NCI-H748 treated with DMSO at 0.1 percent for 48 hours (cell line): Measurements from ENCODE around the gene CHEK1.
"Not testable (repeated sequence)": the region's sequence is repeated elsewhere in the genome, so short reads cannot be mapped to it uniquely, and the experiment has no call there.

Experiments used
- DNase-seq: peaks from one replicate; lab custom pipeline; 2025; lab: John Stamatoyannopoulos, UW

Gene CHEK1

DNA sequence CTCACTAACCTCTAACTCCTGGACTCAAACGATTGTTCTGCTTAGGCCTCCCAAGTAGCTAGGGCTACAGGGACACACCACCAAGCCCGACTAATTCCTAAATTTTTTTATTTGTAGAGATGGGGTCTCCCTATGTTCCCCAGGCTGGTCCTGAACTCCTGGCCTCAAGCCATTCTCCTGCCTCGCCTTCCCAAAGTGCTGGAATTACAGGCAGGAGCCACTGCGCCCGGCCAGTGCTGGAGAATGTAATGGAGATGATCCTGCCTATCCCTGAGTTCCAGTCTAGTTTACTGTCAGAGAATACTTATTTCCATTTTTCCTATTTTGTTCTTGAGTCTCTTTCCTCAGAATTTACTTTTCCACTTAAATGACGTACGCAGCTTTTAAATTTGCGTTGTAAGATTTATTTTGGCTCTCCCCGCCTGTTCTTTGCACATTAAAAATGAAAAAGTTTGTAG lies at the start of gene CHEK1:
TSS of gene CHEK1 (plus strand) at position 408 of the 458 bp plus-strand sequence. CDS start 1,606 bp downstream, outside the sequence.
- no peak for DNase-seq

DNA sequence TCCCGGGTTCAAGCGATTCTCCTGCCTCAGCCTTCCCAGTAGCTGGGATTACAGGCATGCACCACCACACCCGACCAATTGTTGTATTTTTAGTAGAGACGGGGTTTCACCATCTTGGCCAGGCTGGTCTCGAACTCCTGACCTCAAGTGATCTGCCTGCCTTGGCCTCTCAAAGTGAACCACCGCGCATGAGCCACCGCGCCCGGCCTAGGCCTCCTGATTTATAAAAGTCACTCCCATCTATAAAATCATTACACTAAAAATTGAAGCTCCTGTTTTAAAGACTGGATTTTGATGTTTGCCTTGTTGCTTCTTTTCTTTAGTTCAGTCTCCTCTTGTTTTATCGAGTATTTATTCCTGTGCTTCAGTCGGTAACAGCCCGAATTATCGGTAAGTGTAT lies 47.8 kb upstream of the CHEK1 start:
- DNase-seq = not testable (repeated sequence)

DNA sequence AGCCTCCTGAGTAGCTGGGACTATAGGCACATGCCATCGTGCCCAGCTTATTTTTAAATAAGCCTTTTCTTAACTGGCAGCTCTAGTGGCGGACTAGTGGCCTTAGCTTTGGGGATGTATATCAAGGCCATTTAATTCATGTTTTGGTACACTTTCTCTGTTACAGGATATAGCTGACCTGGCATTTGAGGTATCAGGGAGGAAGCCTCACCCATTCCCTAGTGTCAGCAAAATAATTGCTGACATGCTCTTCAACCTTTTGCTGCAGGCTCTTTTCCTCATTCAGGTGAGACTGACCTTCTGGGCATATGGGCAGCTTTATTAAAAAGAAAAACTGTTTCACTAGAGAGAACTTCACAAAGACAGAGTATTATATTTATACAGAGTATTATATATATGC lies 46.2 kb upstream of the CHEK1 start:
- no peak for DNase-seq

DNA sequence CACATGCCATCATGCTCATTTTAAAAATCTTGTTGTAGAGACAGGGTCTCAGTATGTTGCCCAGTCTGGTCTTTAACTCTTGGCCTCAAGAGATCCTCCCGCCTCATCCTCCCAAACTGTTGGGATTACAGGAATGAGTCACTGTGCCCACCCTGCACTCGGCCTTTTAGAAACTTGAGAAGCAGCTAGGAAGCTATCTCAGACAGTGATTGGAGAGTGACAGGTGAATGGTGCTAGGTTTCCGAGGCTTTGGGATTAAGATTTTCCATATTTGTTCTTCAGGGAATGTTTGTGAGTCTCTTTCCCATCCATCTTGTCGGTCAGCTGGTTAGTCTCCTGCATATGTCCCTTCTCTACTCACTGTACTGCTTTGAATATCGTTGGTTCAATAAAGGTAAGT lies 45.2 kb upstream of the CHEK1 start:
- DNase-seq = no peak

DNA sequence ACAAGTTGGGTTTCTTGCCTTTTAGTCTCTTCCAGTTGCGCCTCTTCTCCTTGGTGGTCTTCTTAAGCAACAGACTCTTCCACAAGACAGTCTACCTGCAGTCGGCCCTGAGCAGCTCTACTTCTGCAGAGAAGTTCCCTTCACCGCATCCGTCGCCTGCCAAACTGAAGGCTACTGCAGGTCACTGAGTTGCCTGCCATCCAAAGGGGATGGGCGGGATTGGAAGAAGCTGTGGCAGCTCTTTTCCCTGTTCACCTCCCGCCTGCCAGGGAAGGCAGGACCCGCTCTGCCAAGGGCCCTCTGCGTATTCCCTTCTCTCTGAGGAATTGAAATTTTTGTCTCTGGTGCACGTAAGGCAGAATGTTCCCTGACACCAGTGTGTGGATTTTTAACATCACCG lies 41.5 kb upstream of the CHEK1 start:
- no peak for DNase-seq

DNA sequence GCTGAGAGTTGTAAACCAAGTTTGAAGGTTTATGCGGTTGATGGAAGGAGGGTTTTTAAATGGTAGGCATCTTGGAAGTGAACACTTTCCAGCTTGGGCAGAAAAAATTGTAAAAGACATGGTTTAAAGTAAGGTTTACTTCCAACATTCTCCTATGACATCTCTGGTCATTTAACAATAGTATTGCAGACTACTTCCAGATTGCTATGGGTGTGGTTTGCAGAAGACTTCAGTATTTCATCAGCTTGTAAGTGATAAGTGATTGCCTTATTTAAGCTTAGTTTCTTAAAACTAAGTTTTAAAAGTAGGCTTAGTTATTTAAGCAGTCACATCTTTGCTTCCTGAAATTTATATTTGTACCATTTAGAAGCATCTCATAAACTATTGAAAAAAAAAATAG lies 39.5 kb upstream of the CHEK1 start:
- DNase-seq = no peak

DNA sequence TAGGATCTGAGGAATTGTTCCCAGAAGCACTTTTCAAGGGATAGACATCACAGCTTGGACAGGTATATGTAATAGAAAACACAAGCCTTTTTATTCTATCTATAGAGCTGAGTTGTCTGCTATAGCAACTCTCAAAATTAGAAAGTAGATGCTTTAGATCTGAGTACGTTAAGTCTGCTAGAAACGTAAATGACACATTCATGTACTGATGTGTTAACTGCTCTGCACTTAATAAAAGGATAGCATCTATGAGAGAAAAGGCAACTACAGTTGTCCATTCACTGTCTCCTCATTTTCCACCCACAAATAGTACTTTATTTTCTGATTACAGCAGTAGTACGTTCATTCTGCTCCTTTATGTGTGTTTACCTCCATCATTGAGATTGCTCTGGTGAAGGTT lies 38.3 kb upstream of the CHEK1 start:
- no peak for DNase-seq

DNA sequence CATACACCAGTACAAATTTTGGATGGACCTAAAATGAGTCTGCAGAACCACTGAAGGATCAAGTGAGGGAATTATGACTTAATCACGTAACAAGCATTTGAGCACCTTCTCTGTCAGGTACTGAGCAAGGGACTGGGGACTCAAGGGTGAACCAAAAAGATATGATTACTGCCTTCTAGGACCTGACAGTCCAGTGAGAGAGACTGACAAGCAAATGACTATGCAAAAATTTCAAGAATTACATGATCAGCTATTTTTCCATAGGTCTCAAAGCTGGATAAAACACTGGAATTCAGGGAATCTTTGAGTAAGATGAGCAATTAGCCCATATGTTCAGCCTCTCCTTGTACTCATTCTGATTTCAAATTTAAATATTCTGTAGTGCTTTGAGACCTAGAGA lies 37.5 kb upstream of the CHEK1 start:
- DNase-seq = no peak

DNA sequence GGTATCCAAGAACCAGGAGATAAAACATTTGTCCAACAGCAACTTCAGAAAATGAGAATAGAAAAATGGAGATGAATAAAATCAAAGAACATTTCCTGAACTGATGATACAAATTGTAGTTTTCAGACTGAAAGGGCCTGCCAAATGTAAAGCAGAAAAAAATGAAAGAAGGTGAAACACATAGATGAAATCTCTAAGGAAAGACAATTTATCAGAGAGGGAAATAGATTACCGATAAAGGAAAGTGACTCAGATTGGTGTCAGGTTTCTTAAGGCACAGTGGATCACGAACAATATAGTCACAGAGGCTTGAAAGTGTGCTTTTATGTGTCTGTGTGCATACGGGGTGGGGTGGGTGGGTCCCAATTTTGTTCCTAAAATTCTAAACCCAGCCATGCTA lies 36.5 kb upstream of the CHEK1 start:
- no peak for DNase-seq

DNA sequence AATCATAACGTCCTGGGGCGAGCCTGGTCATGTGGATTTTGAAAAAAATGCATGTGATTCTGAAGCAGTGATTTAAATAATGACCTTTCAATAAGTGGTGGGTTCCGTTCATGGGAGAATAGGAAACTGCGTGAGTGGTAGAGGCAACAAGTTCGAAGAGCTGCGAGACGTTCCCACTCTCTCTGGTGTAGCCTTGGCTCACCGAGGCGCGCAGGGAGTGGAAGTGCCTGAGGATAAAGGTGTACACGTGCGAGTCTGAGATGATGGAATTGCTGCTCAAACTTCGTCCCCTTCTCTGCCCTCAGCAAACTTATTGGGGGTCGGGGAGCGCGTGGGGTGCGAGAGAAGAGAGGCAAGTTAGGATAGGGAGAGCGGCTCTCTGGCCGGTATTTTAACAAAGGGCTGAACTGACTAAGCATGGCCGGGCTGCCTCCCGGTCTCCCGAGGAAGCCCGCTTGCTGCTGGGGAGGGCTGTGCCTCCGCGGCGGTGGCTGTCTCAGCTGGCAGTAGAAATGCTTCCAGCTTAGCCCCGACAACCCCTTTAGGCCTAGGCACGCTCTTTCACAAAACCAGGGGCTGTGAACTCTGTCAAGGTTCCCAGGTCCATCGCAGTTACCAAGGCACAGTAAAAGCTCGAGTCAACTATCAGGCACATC lies 33.2 kb upstream of the CHEK1 start:
- no peak for DNase-seq

DNA sequence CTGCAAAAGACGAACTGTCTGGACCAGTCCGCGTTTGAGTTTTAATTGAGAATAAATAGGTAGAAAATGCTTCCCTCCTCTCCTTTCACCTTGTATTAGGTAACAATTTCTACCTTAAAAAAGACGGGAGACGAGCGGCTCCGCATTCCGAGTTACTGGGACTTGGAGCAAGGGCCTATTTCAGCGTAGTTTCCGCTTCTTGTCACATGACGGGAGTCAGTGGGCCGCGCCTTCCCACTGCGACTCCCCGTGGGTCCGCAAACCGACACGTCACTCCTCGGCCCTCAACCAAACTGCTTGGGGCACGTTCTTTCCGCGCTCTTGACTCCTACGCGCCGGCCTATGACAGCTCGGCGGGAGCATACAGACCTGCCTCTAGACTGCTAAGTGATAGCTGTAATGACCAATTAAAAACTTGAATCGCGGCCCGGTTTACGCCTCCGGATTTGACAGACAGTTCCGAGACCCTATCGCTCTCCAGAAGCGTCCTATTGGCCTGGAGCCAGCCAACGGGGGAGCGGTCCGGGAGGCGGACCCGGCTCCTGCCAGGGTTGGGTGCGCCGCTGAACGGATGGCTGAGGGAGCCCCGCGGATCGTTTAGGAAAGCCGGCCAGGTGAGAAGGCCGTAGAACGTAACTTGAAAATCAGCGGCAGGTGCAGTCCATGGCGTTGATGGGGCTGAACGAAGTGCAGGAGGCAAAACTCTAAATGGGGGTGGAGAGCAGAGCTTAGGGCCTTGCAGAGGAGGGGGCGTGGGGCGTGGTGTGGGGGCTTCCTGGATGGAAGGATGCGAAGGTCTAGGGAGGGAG lies 32.5 kb upstream of the CHEK1 start, which contains the start of gene STT3A:
TSS of gene STT3A (plus strand) at position 548 of the 809 bp plus-strand sequence. CDS start 3,064 bp downstream, outside the sequence.
- peak; percentile 93 for DNase-seq

DNA sequence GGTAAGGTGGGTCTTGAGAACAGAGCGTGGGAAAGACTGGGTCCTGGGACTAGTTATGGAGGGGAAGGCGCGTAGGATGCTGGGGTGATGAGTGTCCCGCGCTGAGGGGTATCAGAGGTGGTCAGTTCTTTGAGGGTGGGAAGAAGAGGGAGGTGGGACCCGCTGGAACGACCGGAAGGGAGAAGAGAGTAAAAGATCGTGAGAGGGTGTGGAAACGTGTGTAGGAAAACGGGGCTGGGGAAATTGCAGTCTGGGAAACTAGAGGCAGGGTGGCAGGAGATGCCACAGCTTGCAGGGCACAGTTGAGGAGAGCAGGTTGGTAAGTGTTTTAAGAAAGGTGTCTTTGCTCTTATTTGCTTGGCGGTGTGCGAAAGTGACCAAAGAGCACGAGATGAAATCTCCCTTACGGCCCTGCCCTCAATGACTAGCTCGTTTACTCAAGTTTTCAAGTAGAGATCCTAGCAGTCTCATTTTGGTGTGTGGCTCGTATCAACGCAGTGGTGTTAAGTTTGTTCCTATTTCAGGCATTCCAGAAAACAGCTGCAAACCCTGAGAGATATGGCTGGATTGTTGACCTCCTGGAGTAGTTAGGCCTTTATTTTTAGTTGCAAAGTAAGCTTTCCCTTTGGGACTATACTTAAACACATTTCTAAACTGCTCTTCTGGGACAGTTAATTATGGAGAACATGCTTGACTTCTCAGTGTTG lies 31.7 kb upstream of the CHEK1 start:
- DNase-seq = peak; percentile 39

DNA sequence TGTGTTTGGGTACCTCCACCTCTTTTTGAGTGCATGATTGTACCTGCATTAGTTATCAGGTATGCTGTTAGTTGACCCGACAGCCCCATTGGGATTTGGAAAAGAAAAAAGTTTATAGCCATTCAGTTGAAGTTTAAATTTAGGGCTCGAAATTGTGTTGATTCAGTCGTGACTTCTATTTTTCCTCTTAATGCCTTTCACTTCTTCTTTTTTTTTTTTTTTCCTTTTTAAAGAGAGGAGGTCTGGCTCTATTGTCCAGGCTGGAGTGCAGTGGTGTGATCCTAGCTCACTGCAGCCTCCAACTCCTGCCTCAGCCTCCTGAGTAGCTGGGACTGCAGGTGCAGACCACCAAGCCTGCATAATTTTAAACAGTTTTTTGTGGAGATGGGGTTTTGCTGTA lies 30.0 kb upstream of the CHEK1 start:
- DNase-seq = no peak

DNA sequence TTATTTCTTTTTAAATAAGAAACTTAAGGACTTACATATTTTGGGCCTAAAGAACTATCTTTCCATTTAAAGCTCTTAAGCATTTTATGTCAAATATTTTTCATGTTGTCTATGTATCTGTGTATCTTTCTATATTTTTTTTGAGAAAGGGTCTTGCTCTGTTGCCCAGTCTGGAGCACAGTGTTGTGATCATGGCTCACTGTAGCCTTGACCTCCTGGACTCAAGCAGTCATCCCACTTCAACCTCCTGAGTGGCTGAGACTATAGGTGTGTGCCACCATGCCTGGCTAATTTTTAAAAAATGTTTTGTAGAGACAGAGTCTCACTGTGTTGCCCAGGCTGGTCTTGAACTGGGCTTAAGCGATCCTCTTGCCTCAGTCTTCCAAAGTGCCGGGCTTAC lies 24.3 kb upstream of the CHEK1 start:
- DNase-seq = no peak

DNA sequence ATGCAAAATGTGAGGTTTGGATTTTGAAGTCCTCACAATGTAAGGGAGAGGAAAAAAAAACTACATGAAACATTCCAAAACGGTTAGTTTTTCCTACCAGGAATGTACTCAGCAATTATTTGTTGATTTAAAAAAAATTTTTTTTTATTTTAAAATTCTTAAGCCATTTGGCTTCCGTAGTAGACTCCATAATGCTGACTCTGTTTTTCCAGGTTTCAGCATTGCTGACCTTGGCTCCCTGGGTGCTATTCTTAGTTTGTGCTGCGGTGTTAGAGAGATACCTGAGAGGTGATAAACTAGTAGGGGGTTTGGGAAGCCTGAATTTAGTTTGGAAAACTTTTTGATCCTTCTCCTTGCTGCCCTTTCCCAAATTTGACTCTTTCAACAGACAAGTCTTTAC lies 21.8 kb upstream of the CHEK1 start:
- no peak for DNase-seq

DNA sequence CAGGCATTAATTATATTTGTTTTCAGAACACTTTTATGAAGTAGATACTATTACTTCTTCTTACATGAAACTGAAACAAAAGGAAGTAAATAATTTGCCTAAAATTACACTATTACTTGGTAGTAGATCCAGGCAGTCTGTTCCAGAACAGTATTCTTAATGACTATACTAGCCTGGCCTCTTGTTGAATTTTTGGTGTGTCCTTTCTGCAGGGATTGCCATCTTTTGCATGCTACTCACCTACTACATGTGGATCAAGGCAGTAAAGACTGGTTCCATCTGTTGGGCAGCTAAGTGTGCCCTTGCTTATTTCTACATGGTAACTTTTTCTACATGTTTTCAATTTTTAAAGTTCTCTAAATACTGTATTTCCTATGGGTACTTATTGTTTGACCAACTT lies 19.5 kb upstream of the CHEK1 start:
- no peak for DNase-seq

DNA sequence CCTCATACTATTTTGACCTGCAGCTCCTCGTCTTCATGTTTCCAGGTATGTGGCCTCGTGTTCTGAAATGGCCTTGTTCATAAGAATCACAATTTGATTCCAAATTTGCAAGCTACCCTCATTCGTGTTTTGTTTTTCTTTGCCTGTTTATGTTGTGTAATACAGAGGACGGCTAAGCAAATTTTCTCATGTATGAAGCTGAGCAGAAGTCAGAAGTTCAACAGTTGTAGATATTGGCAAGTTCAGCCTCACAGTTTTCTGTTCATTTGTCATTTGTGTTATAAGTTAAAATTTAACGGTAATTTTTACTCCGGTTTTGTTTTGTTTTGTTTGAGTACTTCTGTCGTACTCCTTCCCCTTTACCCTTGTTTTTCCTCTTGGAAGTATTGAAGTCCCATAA lies 15.4 kb upstream of the CHEK1 start:
- no peak for DNase-seq

DNA sequence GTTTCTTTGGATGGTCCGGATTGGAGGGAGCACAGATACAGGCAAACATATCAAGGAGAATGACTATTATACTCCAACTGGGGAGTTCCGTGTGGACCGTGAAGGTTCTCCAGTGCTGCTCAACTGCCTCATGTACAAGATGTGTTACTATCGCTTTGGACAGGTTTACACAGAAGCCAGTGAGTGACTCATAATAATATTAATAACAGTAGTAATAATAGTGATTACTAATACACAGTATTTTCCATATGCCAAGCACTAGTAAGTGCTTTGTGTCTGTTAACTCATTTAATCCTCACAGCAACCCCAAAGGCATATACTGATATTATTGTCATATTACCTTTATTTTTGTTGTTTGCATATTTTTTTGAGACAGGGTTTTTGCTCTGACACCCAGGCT lies 6.6 kb upstream of the CHEK1 start:
- DNase-seq = no peak

DNA sequence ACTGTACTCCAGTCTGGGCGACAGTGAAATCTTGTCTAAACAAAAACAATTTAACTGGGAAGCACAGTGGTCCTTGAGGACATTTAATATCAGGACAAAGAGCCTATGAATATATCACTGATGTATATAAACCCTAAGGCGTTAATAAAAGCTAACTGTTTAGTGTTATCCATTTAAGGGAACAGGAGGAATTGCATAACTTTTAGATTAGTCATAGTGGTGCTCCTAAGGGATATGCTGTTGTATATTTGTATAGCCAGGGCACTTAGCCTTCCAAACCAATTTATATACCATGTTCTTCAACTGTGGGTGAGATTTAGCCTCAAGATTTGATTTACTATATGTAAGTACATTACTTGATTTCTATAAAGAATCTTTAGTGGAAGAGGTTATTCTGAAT lies 3.0 kb upstream of the CHEK1 start:
- no peak for DNase-seq

DNA sequence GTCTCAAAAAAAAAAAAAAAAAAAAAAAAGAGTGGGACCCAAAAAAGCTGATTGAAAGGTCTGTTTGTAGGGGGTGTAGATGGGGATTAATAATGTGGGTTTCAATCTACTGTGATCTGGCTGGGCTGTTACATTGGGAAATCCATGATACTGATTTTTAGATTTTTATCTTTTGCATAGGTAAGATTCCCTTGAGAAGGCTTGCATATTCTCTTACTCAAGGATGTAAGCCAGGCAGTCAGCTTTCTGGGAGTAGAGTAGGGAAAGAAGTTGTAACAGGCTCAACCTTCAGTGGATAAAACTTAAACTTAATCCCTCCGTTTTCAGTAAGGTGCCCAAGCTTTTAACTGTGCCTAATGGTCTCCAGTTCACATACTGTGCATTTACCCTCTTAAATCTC lies 1.9 kb upstream of the CHEK1 start:
- DNase-seq = no peak

DNA sequence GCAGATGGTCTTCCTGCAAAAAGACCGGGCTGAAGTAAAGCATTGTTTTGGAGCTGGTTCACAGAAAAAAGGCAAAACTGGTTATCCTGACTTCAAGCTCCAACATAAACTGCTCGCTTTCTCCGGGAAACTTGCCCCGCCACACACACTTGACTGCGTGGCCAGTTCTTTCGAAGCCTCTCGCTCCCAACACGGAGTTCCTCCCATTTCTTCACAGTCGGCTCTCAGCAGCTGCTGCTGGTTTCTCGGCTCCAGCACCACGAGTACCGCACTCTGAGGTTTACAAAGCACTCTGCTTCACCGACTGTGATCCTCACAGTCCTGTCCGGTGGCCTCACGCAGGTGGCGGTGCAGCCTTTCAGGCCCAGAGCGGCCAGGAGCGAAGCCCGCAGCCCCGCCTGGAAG lies 264 bp downstream of the CHEK1 start:
- DNase-seq = no peak

DNA sequence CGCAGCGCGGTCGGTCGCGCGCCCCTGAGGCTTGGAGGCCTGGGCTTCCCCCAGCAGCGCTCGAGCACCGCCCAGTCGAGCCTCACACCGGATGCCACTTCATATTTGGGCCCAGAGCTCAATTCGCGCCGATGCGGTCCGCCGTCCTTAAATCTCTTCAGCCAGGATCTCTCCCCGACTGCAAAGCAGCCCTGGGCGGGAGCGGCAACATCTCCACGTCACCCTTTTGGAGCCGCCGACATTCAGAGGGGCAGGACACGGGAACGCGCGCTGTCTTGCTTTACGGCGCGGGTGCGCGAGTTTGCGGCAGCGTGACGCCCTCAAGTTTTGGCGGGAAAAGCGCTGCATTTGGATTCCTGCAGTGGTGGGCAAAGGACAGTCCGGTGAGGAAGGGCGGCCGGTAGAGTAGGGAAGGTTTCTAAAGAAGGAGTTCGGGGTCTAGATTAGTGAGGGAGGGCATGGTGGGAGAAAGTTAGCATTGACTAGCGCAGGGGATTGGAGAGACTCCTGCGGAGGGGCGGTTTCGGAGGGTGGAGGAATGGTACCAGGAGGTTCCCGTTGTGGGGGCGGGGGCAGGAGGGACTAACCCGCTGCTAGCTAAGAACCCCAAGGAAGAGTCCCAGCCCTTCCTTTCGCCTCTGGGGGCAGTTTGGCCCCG lies 796 bp downstream of the CHEK1 start:
- DNase-seq = peak; percentile 60
